ENCODE data around the gene PPP1R9A.

The PPP1R9A gene

DNA sequence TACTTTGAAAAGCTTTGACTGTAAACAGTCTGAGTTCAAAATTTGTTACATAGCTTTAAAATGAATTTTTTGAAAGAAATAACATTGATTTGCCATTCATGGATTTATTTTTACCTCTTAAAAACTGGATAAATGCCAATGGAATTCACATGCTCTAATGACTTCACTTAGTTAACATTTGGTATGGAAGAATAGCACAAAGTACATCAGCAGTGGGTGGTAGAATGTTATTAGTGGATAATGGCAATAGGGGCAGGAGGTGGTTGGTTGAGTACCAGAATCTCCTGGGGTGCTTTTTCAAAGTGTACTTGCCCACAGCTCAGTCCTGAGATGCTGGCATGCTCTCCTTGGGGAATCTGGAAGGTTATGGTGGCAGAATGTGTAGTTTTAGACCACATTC is 4.7 kb downstream of the PPP1R9A start:
- no peak for DNase-seq

DNA sequence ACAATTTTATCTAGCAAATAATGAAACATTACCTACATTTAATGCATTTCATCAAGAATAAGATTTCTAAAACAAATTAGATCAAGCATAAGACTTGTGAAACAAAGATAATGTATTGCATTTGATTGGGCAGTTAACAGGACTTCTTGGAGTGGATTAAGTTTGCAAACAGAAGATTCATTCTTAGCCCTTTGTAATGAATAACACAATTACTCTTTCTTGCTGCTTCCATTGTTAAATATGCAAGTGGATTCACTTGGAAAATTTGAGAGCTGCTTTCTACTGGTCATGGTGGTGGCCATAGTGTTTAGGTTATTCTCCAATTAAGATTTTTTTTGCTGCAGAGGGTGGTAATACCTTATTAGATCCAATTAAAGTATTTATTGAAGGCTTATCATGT is 6.0 kb downstream of the PPP1R9A start:
- no peak for DNase-seq

DNA sequence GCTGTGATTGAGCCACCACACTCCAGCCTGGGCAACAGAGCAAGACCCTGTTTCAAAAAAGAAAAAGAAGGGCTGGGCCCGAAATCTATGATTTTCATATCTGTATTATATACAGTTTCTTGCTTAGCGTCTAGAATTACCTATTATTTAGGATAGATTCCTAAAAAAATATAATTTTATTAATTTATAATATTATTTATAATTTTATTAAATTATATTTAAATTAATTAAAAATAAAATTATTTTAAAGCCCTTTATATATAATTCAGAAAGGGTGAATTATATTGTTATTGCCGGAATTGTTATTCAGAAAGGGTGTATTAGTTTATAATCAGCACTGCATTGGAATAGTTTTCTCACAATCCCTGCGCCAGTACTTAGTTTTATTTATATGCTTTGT is 14.5 kb downstream of the PPP1R9A start:
- DNase-seq, result no peak

DNA sequence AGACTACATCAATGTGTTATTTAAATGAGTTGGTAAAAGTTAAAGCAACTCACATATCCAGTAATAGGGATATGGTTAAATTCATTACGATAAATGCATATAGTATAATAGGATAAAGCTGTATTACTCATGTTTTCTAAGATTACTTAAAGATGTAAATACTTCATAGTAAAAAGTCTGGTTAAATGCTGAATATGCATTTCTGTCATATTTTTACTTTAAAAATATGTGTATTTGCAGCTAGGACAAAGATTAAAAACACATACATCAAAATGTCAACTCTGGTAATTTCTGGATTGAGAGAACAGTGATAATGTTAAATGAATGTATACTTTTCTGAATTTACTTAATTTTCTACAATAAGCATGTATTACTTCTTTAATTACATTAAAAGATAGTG is 15.1 kb downstream of the PPP1R9A start:
- DNase-seq, result no peak

DNA sequence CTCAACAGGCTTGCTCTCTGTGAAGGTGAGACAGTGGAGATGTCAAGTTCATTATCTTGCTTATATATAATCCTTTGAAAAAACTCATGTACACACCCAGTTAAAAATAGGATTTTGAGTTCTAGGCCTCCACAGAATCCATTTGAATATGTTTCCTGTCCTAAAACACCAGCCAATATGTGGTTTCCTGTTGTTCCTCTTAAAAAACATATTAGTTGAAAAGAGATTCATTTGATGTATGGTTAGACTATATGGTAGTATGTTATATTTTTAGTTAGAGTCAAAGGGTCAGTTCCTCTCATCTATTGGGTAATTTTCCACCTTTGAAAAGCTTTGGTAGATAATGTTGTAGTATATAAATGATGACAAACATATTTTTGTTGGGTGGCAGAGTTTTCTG is 16.0 kb downstream of the PPP1R9A start:
- no peak for DNase-seq

DNA sequence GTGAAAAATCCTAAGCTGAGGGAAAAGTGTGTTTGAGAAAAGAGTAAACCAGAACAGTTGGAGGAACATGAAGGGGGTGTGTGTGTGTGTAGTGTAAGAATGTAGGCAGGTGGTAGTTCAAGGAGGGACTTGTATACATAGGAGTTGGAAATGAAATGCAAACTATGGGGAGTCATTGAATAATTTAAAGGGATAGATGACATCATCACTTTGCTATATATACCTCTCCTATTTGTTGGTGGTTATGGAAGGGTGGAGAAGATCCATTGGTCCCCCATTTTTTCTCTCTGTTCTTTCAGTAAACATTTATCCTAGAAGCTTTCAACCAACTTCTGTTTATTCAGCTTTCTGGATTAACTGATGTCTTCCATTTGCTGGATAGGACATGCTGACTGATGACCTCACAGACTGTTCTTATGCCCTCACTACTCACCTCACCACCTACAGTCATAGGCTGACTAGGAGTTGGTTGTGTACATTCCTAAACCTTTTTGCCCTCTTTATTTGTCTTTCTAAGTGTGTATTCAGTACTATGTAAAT is 20.8 kb downstream of the PPP1R9A start:
- no peak for DNase-seq

DNA sequence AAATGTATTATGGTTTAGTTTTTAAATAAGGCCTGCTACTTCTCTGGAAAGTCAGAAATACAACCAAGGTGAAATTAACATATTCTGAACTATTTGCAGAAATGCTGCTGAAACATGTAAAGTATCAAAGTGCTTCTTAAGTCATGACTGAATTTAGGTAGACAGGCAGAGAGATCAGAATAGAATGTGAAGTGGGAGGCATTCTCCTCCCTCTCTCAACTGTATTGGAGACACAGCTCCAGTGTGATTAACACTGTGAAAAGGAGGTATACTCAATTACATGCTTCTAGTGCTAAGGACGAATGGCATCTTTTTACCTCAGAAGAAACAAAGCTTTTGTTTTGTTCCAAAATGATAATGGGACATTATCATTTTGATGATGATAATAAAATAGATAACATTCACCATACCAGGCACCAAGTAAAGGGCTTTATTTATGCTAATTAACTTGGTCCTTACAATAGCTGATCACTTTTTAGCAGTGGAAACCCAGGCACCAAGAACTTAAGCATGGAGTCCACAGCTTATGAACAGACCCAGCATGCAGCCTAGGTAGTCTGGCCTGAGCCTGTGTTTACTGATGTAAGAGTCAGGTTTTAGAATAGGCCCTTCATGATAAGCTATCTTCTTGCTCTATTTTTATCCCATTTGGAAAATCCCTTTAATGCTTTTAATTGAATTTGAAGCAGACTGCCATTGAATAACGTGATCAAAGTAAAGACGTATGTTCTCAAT is 26.0 kb downstream of the PPP1R9A start:
- DNase-seq, result no peak

DNA sequence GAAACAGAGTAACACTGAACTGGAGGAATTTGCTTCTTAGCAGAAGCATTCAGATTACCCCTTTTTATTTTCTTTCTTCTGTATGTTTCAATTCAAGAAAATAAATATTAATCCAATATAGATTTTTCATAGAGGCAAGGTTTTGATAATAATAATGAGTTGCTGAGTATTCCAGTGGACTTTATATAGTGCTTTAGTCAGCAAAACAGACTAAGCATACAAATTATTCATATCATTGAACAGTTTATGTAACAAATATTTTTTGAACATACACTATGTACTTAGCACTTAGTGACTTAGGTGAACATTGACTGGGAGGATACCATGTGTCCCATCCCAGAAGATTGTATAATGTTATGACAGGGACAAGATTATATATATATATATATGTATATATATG is 32.0 kb downstream of the PPP1R9A start:
- no peak for DNase-seq

DNA sequence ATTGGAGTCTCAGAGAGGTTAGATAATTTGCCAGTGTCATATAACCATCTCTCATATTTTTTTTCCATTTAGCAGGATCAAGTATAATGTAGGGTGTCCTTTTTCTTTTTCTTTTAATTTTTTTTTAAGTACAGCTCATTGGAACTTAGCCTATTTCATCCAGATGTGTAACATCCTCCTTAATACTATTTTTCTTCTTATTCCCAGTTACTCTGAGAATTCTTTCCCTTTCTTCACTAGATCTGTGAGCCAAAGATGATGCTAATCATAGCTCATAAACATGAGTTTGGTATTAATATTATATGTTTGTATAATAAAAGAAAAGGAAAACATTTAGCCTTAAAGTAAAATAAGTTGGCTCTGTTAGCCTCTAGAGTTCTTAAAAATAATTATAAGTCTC is 32.8 kb downstream of the PPP1R9A start:
- no peak for DNase-seq

DNA sequence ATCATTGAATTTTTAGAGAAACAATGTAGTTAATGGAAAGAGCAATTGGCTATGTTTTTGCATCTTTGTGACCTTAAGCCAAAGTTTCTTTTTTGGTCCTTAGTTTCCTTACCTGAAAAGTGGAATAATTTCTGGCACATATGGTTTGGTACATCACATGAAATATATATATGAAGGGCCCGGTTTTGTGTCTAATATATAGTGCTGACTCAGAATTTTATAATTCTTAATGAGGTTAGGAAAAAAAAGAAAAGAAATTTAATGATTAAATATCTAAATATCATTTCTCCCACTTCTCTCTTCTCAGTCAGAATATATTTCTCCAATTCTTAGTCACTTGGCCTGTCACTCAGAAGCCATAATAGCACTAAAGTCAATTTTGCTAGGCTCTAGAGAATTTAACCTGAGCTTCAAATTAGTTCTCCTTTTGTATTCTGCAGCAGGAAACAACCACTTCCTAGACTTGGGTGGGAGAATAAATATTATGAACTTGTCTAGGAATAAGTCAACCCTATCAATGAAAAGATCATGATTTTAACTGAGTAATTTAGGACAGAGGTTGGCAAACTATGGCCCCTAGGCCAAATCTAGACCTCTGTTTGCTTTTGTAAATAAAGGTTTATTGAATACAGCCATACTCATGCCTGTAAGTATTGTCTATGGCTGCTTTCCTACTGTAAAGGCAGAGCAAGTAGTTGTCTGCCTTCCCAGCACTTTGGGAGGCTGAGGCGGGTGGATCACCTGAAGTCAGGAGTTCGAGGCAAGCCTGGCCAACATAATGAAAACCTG is 34.6 kb downstream of the PPP1R9A start:
- DNase-seq, result no peak

DNA sequence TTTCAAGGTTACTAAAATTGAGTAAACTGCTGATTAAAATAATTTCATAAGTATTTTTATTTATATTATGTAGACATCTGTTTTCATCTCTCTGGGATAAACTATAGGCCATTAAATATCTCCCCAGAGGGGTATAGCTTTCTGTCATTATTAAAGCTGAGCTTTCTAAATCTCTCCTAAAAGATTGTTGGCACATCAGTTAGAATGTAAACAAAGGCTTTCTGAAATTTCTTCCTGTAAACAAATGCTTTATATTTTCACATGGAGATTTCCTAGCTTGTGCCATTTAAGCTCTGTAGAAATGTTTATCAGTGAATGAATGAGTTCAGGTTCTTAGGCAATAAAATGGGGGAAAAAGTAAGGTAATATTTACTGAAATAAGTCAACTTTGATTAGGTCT is 35.7 kb downstream of the PPP1R9A start:
- no peak for DNase-seq

DNA sequence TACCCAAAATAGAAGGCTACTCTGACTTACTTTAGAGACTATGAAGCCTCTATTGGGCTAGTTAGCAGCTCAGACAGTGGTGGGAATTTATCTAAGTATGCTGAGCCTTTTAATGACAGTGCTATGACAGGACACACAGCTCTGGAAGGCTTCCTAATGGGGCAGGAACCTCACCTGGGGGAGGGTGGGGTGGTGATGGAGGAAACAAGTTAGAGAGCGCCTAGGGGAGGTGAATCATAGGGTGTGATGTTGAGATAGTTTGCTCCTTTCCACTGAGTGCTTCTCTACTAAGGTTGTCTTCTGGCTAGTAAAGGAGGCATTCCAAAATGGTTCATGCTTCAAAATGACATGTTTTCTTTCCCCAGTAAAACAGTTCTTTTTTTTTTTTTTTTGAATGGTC is 42.1 kb downstream of the PPP1R9A start:
- DNase-seq, result no peak

DNA sequence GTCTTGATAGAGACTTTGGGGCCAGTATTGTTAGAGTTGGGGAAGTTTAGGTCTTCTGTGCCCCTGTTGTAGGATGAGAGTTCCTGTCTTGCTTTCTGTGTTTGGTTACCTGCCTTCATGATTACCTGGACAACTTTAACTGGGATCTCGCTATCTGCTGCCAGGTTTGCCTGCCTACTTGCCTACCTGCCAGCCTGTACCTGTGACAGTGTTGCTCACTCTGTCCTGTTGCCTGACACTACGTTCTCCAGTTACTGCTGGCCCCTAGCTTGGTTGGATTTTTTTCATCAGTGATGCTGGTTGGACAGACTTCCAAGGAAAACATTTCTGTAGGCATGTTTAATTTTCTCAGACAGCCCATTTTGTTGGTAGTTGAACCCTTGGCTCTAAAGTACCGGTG is 48.4 kb downstream of the PPP1R9A start:
- DNase-seq, result no peak

DNA sequence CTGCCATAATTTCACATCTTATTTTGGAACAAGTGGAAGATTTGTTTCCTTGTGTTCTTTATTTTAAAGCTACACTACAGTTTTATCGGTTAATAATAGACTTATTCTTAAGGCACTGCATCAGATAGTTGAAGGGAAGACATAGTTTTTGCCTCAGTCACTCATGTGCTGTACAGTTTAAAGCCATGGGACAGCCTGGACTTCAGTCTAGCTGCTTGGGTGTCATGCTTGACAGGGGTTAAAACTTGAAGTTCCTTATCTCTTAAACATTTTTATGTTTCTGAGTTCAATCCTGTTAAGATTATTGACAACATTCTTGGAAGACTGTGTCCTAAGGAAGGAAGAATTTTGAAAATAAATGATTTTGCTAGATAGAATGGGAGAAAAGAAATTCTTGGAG is 49.7 kb downstream of the PPP1R9A start:
- no peak for DNase-seq

DNA sequence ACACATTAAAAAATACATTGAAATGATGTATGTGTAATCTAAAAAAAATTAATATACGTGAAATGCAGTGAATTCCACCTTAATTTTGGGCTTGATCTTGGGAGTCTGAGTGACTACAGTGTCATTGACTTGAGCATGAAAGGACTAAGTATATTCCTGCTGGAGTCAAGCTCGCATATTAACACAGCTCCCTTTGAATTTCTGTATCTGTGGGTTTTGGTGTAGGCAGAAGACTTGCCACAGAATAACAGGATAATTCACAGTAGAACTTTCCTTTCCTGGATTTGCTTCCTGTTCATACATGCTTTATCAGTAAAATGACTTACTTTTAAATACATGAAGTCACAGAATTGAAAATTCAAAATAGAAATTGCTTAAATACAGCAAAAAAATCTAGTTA is 55.3 kb downstream of the PPP1R9A start:
- no peak for DNase-seq

DNA sequence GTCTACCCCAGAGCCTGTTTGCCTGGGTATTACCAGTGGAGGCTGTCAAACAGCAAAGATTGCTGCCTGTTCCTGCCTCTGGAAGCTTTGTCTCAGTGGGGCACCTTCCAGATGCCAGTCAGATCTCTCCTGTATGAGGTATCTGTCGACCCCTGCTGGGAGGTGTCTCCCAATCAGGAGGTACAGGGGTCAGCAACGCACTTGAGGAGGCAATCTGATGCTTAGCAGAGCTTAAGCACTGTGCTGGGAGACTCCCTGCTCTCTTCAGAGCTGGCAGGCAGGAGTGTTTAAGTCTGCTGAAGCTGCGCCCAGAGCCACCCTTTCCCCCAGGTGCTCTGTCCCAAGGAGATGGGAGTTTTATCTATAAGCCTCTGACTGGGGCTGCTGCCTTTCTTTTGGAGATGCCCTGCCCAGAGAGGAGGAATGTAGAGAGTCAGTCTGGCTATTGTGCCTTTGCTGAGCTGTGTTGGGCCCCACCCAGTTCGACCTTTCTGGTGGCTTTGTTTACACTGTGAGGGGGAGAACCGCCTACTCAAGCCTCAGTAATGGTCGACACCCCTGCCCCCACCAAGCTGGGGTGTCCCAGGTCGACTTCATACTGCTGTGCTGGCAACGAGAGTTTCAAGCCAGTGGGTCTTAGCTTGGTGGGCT is 62.2 kb downstream of the PPP1R9A start:
- no peak for DNase-seq

DNA sequence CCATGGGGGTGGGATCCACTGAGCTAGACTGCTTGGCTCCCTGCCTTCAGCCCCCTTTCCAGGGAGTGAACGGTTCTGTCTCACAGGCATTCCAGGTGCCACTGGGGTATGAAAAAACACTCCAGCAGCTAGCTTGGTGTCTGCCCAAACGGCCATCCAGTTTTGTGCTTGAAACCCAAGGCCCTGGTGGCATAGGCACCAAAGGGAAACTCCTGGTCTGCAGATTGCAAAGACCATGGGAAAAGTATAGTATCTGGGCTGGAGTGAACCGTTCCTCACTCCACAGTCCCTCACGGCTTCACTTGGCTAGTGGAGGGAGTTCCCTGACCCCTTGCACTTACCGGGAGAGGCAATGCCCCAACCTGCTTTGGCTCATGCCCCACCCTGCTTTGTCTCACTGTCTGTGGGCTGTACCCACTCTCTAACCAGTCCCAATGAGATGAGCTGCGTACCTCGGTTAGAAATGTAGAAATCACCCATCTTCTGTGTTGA is 62.7 kb downstream of the PPP1R9A start:
- DNase-seq, result no peak

DNA sequence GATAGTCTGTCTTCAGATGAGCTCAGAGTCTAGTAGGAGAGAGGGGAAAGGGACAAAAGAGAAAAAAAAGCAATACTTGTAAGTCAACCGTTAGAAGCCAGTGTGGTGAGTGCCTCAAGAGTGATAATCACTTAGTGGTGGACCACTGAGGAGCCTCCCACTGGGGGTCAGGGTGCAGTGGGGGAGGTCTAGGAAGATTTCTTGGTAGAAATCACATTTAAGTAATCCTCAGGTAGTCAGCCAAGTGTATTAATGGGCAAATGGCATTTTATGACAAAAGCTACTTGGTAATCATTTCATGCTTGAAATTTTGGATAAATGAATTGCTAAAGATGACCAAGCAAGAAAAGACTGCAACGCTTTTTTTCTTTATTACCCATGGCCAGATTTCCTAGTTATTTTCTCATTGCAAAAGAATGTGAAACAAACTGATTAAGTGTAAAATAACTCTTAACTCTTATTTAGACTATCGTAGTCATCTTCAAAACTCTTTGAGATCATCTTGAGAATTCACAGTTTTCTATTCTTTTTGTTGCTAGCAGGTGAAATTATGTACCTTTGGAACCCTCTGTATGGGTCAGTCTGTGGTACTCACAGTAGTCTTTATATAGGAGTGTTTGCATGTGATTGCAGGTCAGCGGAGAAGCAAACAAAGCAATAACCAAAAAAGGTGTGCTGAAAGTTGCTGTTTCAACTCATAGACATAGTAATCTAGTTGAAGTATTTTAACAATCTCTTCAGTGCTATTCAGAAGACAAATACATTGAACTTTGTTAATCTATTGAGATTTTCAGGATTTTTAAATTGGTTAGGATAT is 63.9 kb downstream of the PPP1R9A start:
- no peak for DNase-seq

DNA sequence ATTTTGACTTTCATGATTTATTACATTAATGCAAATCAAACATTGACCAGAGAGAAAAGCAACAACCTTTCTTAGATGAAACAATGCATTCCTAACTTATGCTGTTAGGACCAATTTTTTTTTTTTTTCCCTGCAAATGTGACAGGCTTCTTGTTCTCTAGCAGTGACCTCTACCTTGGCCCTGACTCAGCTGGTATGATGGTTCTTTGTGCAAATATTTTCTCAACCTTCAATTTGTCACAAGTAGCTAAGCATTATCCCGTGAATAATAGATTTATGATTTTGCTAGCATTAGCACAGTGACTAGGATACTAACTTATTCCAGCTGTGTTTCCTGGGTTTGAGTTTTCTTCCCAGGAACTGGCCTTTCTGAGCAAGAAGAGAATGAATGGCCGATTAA is 64.9 kb downstream of the PPP1R9A start:
- DNase-seq, result no peak

DNA sequence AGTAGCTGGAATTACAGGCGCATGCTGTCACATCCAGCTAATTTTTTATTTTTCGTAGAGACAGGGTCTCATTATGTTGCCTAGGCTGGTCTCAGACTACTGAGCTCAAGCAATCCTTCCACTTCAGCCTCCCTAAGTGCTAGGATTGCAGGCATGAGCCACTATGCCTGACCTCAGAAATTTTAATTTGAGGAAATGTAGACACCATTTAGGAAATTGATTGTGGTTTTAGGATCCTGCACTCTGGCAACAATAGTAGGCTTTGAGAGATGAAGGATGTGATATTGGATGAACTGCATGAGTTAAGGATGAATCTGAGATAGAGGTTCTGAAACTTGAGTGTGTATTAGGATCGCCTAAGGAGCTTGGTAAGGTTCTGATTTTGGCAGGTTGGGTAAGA is 66.5 kb downstream of the PPP1R9A start:
- DNase-seq, result no peak

DNA sequence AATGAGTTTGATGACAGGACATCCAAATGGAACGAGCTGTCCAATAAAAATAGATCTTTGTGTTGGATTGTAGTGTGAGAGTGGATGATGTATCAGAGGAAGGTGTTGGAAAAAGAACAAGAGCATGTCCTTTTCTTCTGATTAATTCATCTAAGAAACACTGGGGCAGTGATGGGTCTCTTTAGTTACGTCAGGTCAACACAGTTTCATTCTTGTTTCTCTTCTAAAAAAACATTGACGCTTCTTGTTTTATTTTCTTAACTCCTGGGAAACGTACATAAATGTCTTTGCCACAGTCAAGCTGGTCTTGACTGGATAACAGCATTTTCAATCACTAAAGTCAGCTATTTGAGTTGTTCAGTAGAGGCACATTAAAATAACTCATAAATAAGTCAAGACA is 67.0 kb downstream of the PPP1R9A start:
- no peak for DNase-seq

DNA sequence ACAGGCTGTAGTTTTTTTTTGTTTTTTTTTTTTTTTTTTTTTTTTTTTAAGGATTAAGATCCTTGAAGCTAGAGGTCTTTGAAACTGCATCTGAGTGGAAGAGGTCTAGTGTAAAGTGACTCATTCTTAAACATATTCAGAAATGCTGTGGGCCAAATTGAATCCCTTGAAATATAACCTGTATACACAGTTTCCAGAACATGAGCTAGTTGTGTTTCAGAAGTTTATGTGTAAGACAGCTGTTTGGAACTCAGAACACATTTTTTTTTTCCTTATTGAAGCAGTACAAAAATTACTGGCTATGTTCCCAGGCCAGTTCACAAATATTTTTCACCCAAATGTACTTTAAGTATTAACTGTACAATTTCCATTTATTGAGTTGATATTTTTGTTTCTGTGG is 67.9 kb downstream of the PPP1R9A start:
- DNase-seq, result no peak
